Aorta (tissue), 5 donors: ENCODE data around the gene GPR4. TPM values are rescaled to one million over a fixed set of nuclear protein-coding genes. Genes with fewer than 3 reads are reported as not detected.
A peak's percentile ranks its signal among the peaks of the same experiment; 100 is the strongest.

ENCODE experiments used
- ATAC-seq: fragments of 200-7000 bp; cut with Tn5 transposase; one replicate; pipeline ENCODE4 v1.9.1; 2022; ENCODE audit warnings: moderate library complexity; ENCODE audit not compliant: low FRiP score
- DNase-seq, 2 donors: peaks; one replicate each; pipeline ENCODE4 v3.0.0-alpha.2; 2020
- H3K27ac ChIP-seq, 2 donors: one replicate each; pipeline ENCODE4 v1.5.1; 2013; ENCODE audit warnings: low read length in 2 of 2, mild to moderate bottlenecking in 2 of 2, moderate library complexity in 2 of 2, control low read depth in 1 of 2, inconsistent platforms in 1 of 2, low read depth in 1 of 2
- H3K27me3 ChIP-seq, 2 donors: one replicate each; pipeline ENCODE4 v1.6.1; 2013; ENCODE audit warnings: control low read depth in 1 of 2, low read length in 1 of 2, mild to moderate bottlenecking in 1 of 2, moderate library complexity in 1 of 2; ENCODE audit not compliant: insufficient read depth in 2 of 2, control insufficient read depth in 1 of 2
- H3K36me3 ChIP-seq, 2 donors: one replicate each; pipeline ENCODE4 v1.6.1; 2013; ENCODE audit warnings: control low read depth in 1 of 2, low read length in 1 of 2, mild to moderate bottlenecking in 1 of 2; ENCODE audit not compliant: insufficient read depth in 2 of 2, control insufficient read depth in 1 of 2
- H3K4me1 ChIP-seq, 2 donors: one replicate each; pipeline ENCODE4 v1.6.1; 2013; ENCODE audit warnings: low read length in 2 of 2, control low read depth in 1 of 2, mild to moderate bottlenecking in 1 of 2, moderate library complexity in 1 of 2; ENCODE audit not compliant: insufficient read depth in 2 of 2, control insufficient read depth in 1 of 2
- H3K4me3 ChIP-seq, 2 donors: one replicate each; pipeline ENCODE4 v1.5.1; 2013; ENCODE audit warnings: low read length in 2 of 2, control low read depth in 1 of 2, mild to moderate bottlenecking in 1 of 2
- H3K9me3 ChIP-seq: one replicate; pipeline ENCODE4 v1.6.1; 2013; ENCODE audit warnings: mild to moderate bottlenecking, low read length; ENCODE audit not compliant: control insufficient read depth
- WGBS, 2 donors: extraction: QIAGEN DNeasy Blood & Tissue Kit; methylation state at CpG; one replicate each; pipeline ENCODE4 v1.1.7; 2013; 5-methylcytosine and 5-hydroxymethylcytosine counted together
- intact Hi-C, 2 donors: fragments of 100-400 bp; cut with DNase I; formaldehyde crosslinking; loops; one replicate each; pipeline versions ENCODE4 v1.14.2 to v1.15.0; 2022
- polyA plus RNA-seq, 2 donors: library from polyadenylated mRNA; stranded (reverse); fragments of 200-250 nt; gene quantifications; one replicate each; pipeline ENCODE4 v1.2.3, GENCODE V29; 2013
- total RNA-seq, 2 donors: library from RNA; stranded (reverse); fragmentation: NEBNext Ultra II Directional; extraction: Animal tissue kit (Norgen Biotek cat#: 25700); gene quantifications; one replicate each; pipeline ENCODE4 v1.2.1, GENCODE V29; 2021
- donor health status: healthy with polysubstance abuse.
- donor health status: Bipolar disorder and iron deficiency.
- donor health status: DM: no; HTN: no; CAD: no.
- donor health status: DM: no; HTN: no; CAD: no.
- donor health status: DM: yes; HTN: yes; CAD: no.

The GPR4 gene
- total and polyA plus RNA-seq, 4 donors: 0.63 to 10.9 (median 5.9) TPM

- DNase-seq: no peak
- ATAC-seq: no peak
- intact Hi-C loops: no loop called here
- no peaks in the 10 kb centered on the region for H3K9me3 ChIP-seq
- no peaks in the 10 kb centered on the region for H3K36me3 ChIP-seq
- 67% methylated on average over 10 of the region's 10 CpGs for WGBS, 2 donors
- no peak overlapping the region for H3K27ac ChIP-seq
- H3K4me1 ChIP-seq: no peaks in the 10 kb centered on the region
- no peaks in the 10 kb centered on the region for H3K27me3 ChIP-seq
- H3K4me3 ChIP-seq: no peak overlapping the region
Observed at GRCh38 chr19:45613926-45614725, 12.1 kb upstream of the GPR4 start.

- Histone ChIP-seq H3K9me3 (no peaks in the 10 kb centered on the region), H3K36me3 (no peaks in the 10 kb centered on the region), H3K27me3 (no peaks in the 10 kb centered on the region), H3K4me3 (no peak overlapping the region), H3K27ac (no peak overlapping the region), H3K4me1 (no peaks in the 10 kb centered on the region)
- intact Hi-C loops: loop anchor here in 1 of 2 donors (2.0 kb wide), 1 partner anchor 32 kb away; no protein-coding TSS in a partner anchor
- ATAC-seq (no peak), DNase-seq (no peak)
- 93 to 95% methylated on average over 6 of the region's 6 CpGs for WGBS, 2 donors
Observed at GRCh38 chr19:45608948-45609347, 6.9 kb upstream of the GPR4 start.

- DNase-seq (peak; percentile 82 to 91), ATAC-seq (peak; percentile 91)
- 11% methylated on average over 27 to 28 of the region's 28 CpGs for WGBS, 2 donors
- H3K36me3 ChIP-seq: no peaks in the 10 kb centered on the region
- intact Hi-C loops: loop anchor here (1.0 to 2.0 kb wide), 2 partner anchors 33 to 36 kb away; no protein-coding TSS in a partner anchor
- H3K9me3 ChIP-seq: no peaks in the 10 kb centered on the region
- H3K27ac ChIP-seq: no peak overlapping the region
- no peaks in the 10 kb centered on the region for H3K4me1 ChIP-seq
- no peak overlapping the region for H3K4me3 ChIP-seq
- H3K27me3 ChIP-seq: no peaks in the 10 kb centered on the region
Observed at GRCh38 chr19:45607071-45608029, 5.3 kb upstream of the GPR4 start.

- intact Hi-C loops: no loop called here
- DNase-seq (no peak), ATAC-seq (no peak)
- H3K27me3 ChIP-seq: no peaks in the 10 kb centered on the region
- H3K36me3 ChIP-seq: no peaks in the 10 kb centered on the region
- H3K9me3 ChIP-seq: no peaks in the 10 kb centered on the region
- no peak overlapping the region for H3K4me3 ChIP-seq
- 22 to 23% methylated on average over 10 of the region's 10 CpGs for WGBS, 2 donors
- H3K4me1 ChIP-seq: no peaks in the 10 kb centered on the region
- H3K27ac ChIP-seq: no peak overlapping the region
Observed at GRCh38 chr19:45601115-45601514, 897 bp downstream of the GPR4 start.

- 33 to 42% methylated on average over 5 of the region's 5 CpGs for WGBS, 2 donors
- Histone ChIP-seq H3K27ac (no peak overlapping the region), H3K4me3 (no peak overlapping the region), H3K36me3 (no peaks in the 10 kb centered on the region), H3K9me3 (no peaks in the 10 kb centered on the region), H3K27me3 (no peaks in the 10 kb centered on the region), H3K4me1 (no peaks in the 10 kb centered on the region)
- no peak for DNase-seq
- intact Hi-C loops: no loop called here
- no peak for ATAC-seq
Observed at GRCh38 chr19:45600340-45600885, 1.6 kb downstream of the GPR4 start.

GRCh38 chr19:45599286-45599685 lies 2.7 kb downstream of the GPR4 start:
- H3K4me3 ChIP-seq: no peak overlapping the region
- no peak for ATAC-seq

GRCh38 chr19:45598267-45599001 lies 3.6 kb downstream of the GPR4 start:
- no peaks in the 10 kb centered on the region for H3K36me3 ChIP-seq
- intact Hi-C loops: no loop called here
- no peak for ATAC-seq
- H3K4me1 ChIP-seq: no peaks in the 10 kb centered on the region
- no peaks in the 10 kb centered on the region for H3K27me3 ChIP-seq
- no peak overlapping the region for H3K4me3 ChIP-seq
- no peak overlapping the region for H3K27ac ChIP-seq
- DNase-seq: no peak
- H3K9me3 ChIP-seq: no peaks in the 10 kb centered on the region
- 4 to 6% methylated on average over 21 to 22 of the region's 22 CpGs for WGBS, 2 donors

More at GRCh38 chr19:45599286-45599685, 2.7 kb downstream of the GPR4 start:
- intact Hi-C loops: no loop called here
- no peak overlapping the region for H3K27ac ChIP-seq
- H3K36me3 ChIP-seq: no peaks in the 10 kb centered on the region
- DNase-seq: no peak
- 8 to 10% methylated on average over 12 to 13 of the region's 13 CpGs for WGBS, 2 donors
- no peaks in the 10 kb centered on the region for H3K27me3 ChIP-seq
- H3K9me3 ChIP-seq: no peaks in the 10 kb centered on the region
- no peaks in the 10 kb centered on the region for H3K4me1 ChIP-seq
